Measurements from ENCODE around the gene AGPAT1. TPM values are rescaled to one million over a fixed set of nuclear protein-coding genes. Genes with fewer than 3 reads are reported as not detected.
A peak's percentile ranks its signal among the peaks of the same experiment; 100 is the strongest.

Gene AGPAT1
- total and polyA plus RNA-seq, 2 of the 13 experiments (the other 11 are each of a cell fraction or from before 2014, with no cell fraction given) = 51.3 to 139 TPM

DNA sequence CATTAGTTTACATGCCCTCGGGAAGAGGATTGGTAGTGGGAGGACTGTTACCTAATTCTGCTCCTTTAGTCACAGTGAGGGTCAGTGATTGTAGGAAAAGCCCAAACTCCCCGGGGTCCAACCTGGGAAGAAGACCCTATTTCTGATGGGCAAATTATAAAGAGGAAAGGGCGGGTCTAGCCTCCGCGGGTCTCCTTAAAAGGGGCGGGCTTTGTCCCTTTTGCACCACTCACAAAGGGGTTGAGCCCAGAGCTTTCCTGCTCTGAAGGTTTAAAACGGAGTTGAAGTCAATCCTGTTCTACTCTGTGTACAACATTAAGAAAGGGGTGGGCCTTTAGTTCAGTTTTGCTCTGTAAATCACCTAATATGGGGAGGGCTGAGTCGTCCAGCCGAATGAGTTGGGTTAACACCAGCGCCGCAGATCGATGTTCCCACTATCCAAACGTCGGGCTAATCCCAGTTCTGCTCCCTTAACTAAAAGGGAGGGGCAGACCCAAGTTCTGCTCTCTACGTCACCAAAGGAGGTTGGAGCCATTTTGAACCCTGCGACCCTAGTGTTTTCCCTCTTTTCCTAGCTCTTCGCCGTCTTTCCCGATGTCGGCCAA is 1.4 kb upstream of the AGPAT1 start:
- intact Hi-C loops (cut with micrococcal nuclease; ENCODE audit: unreplicated experiment) (loop anchor here (2.0 to 5.0 kb wide), 2 partner anchors 58 to 1090 kb away; no protein-coding TSS in a partner anchor), in situ Hi-C loops (cut with HindIII; ENCODE audit: extremely low pct_ligation_motif_present, low pct_unique_long_range_greater_than_20kb) (no loop called here)
- CTCF ChIA-PET (ENCODE audit: low intra/inter-chr PET ratio, low total read pairs) = interaction anchor here (0.9 kb wide), 1 partner anchor 58 kb away, joined by 3 read pairs; no protein-coding TSS in a partner anchor
- DNase-seq (ENCODE audit: low spot score) (no peak), ATAC-seq (peak; percentile 12), FAIRE-seq (no peak)
- peaks cover 15 to 22% of the 10 kb centered on the region in 2 experiments; a peak in 4 of 5 replicates for H3K36me3 ChIP-seq (replicated peaks in 1 of 2; ENCODE audit: control insufficient read depth in 1 of 2, insufficient read depth in 2 of 2, low read length in 2 of 2)
- peaks cover 60% of the 10 kb centered on the region for H3K4me1 ChIP-seq (ENCODE audit: insufficient read depth, low read length)
- POLR2A ChIA-PET = interaction anchor here (0.6 to 5.8 kb wide), 23 partner anchors 8 to 1094 kb away, joined by 3 to 127 read pairs (median 5); partner anchors contain the start of genes ATF6B, CFB, FKBPL and GPANK1
- TSS peak; percentile 61 for BruUV-seq (replicated peaks)
- no peaks in the 10 kb centered on the region for H4K20me1 ChIP-seq (ENCODE audit: insufficient read depth, low read length)
- no peaks in the 10 kb centered on the region for H3K9me3 ChIP-seq (ENCODE audit: low read length)
- no peak overlapping the region for H2AFZ ChIP-seq (ENCODE audit: low read length)
- H3K4me2 ChIP-seq (ENCODE audit: low read depth, low read length) = peak overlapping the region; percentile 98
- H3K9ac ChIP-seq (ENCODE audit: insufficient read depth, low read depth, low read length) = peak overlapping the region; percentile 90
- no peaks in the 10 kb centered on the region; a peak in 1 of 5 replicates for H3K27me3 ChIP-seq (ENCODE audit: control insufficient read depth in 1 of 2, insufficient read depth in 2 of 2, low read length in 2 of 2)
- 0% methylated on average over 19 of the region's 20 CpGs for WGBS (ENCODE audit: low lambda C conversion rate)
- peaks cover 56% of the 10 kb centered on the region for H3K79me2 ChIP-seq (ENCODE audit: insufficient read depth, low read length)
- peak overlapping the region; percentile 97 for H3K27ac ChIP-seq (ENCODE audit: extremely low read length, insufficient read depth, low read length)
- peak overlapping the region; percentile 96 to 98 (median 98) for H3K4me3 ChIP-seq (replicated peaks in 1 of 3; ENCODE audit: insufficient read depth in 1 of 3, low read depth in 2 of 3, low read length in 3 of 3)
- TF ChIP-seq ZFP36L2 (CRISPR knock-in tag; IDR thresholded peaks at IDR 0.05) (no peak), ZNF432 (CRISPR knock-in tag; IDR thresholded peaks at IDR 0.05; ENCODE audit: borderline replicate concordance) (no peak), ZNF44 (CRISPR knock-in tag; IDR thresholded peaks at IDR 0.05) (no peak), ZNF614 (CRISPR knock-in tag; IDR thresholded peaks at IDR 0.05; ENCODE audit: borderline replicate concordance) (peak; percentile 21; the same call in 1 of the 2 replicates), TBX3 (IDR thresholded peaks at IDR 0.05; ENCODE audit: borderline replicate concordance) (no peak)
- TF ChIP-seq, protein P1, sequence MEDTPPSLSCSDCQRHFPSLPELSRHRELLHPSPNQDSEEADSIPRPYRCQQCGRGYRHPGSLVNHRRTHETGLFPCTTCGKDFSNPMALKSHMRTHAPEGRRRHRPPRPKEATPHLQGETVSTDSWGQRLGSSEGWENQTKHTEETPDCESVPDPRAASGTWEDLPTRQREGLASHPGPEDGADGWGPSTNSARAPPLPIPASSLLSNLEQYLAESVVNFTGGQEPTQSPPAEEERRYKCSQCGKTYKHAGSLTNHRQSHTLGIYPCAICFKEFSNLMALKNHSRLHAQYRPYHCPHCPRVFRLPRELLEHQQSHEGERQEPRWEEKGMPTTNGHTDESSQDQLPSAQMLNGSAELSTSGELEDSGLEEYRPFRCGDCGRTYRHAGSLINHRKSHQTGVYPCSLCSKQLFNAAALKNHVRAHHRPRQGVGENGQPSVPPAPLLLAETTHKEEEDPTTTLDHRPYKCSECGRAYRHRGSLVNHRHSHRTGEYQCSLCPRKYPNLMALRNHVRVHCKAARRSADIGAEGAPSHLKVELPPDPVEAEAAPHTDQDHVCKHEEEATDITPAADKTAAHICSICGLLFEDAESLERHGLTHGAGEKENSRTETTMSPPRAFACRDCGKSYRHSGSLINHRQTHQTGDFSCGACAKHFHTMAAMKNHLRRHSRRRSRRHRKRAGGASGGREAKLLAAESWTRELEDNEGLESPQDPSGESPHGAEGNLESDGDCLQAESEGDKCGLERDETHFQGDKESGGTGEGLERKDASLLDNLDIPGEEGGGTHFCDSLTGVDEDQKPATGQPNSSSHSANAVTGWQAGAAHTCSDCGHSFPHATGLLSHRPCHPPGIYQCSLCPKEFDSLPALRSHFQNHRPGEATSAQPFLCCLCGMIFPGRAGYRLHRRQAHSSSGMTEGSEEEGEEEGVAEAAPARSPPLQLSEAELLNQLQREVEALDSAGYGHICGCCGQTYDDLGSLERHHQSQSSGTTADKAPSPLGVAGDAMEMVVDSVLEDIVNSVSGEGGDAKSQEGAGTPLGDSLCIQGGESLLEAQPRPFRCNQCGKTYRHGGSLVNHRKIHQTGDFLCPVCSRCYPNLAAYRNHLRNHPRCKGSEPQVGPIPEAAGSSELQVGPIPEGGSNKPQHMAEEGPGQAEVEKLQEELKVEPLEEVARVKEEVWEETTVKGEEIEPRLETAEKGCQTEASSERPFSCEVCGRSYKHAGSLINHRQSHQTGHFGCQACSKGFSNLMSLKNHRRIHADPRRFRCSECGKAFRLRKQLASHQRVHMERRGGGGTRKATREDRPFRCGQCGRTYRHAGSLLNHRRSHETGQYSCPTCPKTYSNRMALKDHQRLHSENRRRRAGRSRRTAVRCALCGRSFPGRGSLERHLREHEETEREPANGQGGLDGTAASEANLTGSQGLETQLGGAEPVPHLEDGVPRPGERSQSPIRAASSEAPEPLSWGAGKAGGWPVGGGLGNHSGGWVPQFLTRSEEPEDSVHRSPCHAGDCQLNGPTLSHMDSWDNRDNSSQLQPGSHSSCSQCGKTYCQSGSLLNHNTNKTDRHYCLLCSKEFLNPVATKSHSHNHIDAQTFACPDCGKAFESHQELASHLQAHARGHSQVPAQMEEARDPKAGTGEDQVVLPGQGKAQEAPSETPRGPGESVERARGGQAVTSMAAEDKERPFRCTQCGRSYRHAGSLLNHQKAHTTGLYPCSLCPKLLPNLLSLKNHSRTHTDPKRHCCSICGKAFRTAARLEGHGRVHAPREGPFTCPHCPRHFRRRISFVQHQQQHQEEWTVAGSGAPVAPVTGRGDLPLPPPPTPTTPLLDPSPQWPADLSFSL (CRISPR knock-in tag; IDR thresholded peaks at IDR 0.05) = no peak
- TF ChIP-seq, protein P2, sequence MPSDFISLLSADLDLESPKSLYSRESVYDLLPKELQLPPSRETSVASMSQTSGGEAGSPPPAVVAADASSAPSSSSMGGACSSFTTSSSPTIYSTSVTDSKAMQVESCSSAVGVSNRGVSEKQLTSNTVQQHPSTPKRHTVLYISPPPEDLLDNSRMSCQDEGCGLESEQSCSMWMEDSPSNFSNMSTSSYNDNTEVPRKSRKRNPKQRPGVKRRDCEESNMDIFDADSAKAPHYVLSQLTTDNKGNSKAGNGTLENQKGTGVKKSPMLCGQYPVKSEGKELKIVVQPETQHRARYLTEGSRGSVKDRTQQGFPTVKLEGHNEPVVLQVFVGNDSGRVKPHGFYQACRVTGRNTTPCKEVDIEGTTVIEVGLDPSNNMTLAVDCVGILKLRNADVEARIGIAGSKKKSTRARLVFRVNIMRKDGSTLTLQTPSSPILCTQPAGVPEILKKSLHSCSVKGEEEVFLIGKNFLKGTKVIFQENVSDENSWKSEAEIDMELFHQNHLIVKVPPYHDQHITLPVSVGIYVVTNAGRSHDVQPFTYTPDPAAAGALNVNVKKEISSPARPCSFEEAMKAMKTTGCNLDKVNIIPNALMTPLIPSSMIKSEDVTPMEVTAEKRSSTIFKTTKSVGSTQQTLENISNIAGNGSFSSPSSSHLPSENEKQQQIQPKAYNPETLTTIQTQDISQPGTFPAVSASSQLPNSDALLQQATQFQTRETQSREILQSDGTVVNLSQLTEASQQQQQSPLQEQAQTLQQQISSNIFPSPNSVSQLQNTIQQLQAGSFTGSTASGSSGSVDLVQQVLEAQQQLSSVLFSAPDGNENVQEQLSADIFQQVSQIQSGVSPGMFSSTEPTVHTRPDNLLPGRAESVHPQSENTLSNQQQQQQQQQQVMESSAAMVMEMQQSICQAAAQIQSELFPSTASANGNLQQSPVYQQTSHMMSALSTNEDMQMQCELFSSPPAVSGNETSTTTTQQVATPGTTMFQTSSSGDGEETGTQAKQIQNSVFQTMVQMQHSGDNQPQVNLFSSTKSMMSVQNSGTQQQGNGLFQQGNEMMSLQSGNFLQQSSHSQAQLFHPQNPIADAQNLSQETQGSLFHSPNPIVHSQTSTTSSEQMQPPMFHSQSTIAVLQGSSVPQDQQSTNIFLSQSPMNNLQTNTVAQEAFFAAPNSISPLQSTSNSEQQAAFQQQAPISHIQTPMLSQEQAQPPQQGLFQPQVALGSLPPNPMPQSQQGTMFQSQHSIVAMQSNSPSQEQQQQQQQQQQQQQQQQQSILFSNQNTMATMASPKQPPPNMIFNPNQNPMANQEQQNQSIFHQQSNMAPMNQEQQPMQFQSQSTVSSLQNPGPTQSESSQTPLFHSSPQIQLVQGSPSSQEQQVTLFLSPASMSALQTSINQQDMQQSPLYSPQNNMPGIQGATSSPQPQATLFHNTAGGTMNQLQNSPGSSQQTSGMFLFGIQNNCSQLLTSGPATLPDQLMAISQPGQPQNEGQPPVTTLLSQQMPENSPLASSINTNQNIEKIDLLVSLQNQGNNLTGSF (CRISPR knock-in tag; IDR thresholded peaks at IDR 0.05) = no peak
- TF ChIP-seq, protein P3, sequence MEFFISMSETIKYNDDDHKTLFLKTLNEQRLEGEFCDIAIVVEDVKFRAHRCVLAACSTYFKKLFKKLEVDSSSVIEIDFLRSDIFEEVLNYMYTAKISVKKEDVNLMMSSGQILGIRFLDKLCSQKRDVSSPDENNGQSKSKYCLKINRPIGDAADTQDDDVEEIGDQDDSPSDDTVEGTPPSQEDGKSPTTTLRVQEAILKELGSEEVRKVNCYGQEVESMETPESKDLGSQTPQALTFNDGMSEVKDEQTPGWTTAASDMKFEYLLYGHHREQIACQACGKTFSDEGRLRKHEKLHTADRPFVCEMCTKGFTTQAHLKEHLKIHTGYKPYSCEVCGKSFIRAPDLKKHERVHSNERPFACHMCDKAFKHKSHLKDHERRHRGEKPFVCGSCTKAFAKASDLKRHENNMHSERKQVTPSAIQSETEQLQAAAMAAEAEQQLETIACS (CRISPR knock-in tag; IDR thresholded peaks at IDR 0.05) = no peak
